GM12892 (cell line): ENCODE results near the gene SLC38A1.

Experiments
- POLR2A ChIP-seq: IDR thresholded peaks from 2 replicates; pipeline ENCODE4 v1.6.1; 2011; ENCODE audit warnings: low read depth, low read length, control low read depth
- POLR2AphosphoS5 ChIP-seq: IDR thresholded peaks from 2 replicates; pipeline ENCODE4 v1.6.1; 2011; ENCODE audit warnings: low read depth, low read length, control low read depth

DNA sequence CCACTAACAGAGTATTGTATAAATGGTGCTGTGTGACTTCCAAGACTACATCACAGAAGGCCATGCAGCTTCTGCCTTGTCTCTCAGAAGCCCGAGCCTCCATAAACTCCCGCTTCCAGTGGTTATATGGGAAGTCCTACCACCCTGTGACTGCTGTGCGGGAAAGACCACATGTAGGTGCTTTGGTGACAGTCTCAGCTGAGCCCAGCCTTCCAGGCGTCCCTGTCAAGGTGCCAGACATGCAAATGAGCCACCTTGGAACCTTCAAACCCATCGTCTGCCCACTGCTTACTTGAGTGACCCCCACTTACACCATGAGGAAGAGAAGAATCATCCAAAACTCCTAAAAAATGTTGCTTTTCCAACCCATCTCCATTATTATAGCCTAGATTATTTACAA, 123.0 kb downstream of the SLC38A1 start:
- TF ChIP-seq POLR2A (no peak), POLR2AphosphoS5 (no peak)
